ENCODE measurements around the gene TMEM145. TPM values are rescaled to one million over a fixed set of nuclear protein-coding genes. Genes with fewer than 3 reads are reported as not detected.

The TMEM145 gene
- total RNA-seq, 1 donor from 2014 or later, result not detected

DNA sequence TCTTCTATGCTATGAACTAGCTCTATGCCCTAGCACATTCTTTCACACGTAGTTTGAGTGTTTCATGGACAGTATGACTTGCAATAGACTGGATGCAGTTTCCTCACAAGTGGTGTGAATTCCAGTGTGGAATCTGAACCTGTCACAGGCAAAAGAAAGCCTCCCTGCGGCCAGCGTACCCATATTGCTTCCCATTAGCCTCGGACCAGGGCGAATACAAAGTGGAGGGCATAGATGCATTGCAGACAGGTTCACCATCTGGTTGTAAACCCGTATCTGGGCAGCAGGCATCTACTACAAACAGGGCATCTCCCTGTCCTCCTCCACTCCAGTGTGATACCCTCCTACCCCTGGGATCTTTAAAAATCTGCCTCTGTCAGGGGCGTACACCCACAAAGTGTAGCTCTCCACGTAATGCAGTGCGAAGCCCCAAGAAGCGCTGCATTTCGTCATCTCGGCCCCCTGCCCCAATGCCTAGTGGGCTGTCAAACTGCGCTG is 45.4 kb upstream of the TMEM145 start:
- Mint-ChIP-seq H3K27ac (ENCODE audit: unreplicated experiment) (no peak overlapping the region), H3K36me3 (ENCODE audit: low read depth, unreplicated experiment) (peaks cover 4% of the 10 kb centered on the region), H3K9me3 (ENCODE audit: unreplicated experiment) (no peaks in the 10 kb centered on the region), H3K4me1 (ENCODE audit: low read depth, unreplicated experiment) (peaks cover 15% of the 10 kb centered on the region), H3K4me3 (ENCODE audit: unreplicated experiment) (no peak overlapping the region), H3K27me3 (ENCODE audit: low read depth, unreplicated experiment) (no peaks in the 10 kb centered on the region)
- peaks cover 34% of the 10 kb centered on the region for H3K79me2 ChIP-seq (ENCODE audit: insufficient read depth, low read length)
- no peaks in the 10 kb centered on the region for H4K20me1 ChIP-seq (ENCODE audit: insufficient read depth, low read length)
- no peak for DNase-seq (ENCODE audit: low read depth)
- H3K27ac ChIP-seq (ENCODE audit: low read depth, low read length), result peak overlapping the region; percentile 100
- TF ChIP-seq EZH2 (IDR thresholded peaks at IDR 0.05; ENCODE audit: insufficient read depth, low read length), result no peak
- TF ChIP-seq CTCF (IDR thresholded peaks at IDR 0.05; ENCODE audit: insufficient read depth, low read depth, low read length), result no peak
- peaks cover 25% of the 10 kb centered on the region for H3K4me1 ChIP-seq (ENCODE audit: insufficient read depth, low read length)
- H2AFZ ChIP-seq (ENCODE audit: low read depth, low read length), result peak overlapping the region; percentile 80
- H3K27me3 ChIP-seq (ENCODE audit: insufficient read depth, low read length), result no peaks in the 10 kb centered on the region
- peak overlapping the region; percentile 94 for H3K4me2 ChIP-seq (ENCODE audit: low read length)
- H3K9ac ChIP-seq (ENCODE audit: low read length), result peak overlapping the region; percentile 95
- H3K36me3 ChIP-seq (ENCODE audit: insufficient read depth, low read length), result no peaks in the 10 kb centered on the region
- no peak for FAIRE-seq
- peak overlapping the region; percentile 81 for H3K4me3 ChIP-seq (ENCODE audit: insufficient read depth, low read depth, low read length)
- no peaks in the 10 kb centered on the region for H3K9me3 ChIP-seq (ENCODE audit: insufficient read depth, low read depth, low read length)

- Histone ChIP-seq H2AFZ (ENCODE audit: low read depth, low read length) (peak overlapping the region; percentile 84), H3K4me3 (ENCODE audit: insufficient read depth, low read depth, low read length) (peak overlapping the region; percentile 81), H3K36me3 (ENCODE audit: insufficient read depth, low read length) (no peaks in the 10 kb centered on the region), H3K4me2 (ENCODE audit: low read length) (peak overlapping the region; percentile 94), H3K9me3 (ENCODE audit: insufficient read depth, low read depth, low read length) (no peaks in the 10 kb centered on the region), H3K79me2 (ENCODE audit: insufficient read depth, low read length) (peaks cover 39% of the 10 kb centered on the region), H3K9ac (ENCODE audit: low read length) (peak overlapping the region; percentile 95), H3K27me3 (ENCODE audit: insufficient read depth, low read length) (no peaks in the 10 kb centered on the region), H3K4me1 (ENCODE audit: insufficient read depth, low read length) (peaks cover 25% of the 10 kb centered on the region), H3K27ac (ENCODE audit: low read depth, low read length) (peak overlapping the region; percentile 100), H4K20me1 (ENCODE audit: insufficient read depth, low read length) (no peaks in the 10 kb centered on the region)
- no peaks in the 10 kb centered on the region for H3K9me3 Mint-ChIP-seq (ENCODE audit: unreplicated experiment)
- H3K4me1 Mint-ChIP-seq (ENCODE audit: low read depth, unreplicated experiment), result peaks cover 15% of the 10 kb centered on the region
- no peaks in the 10 kb centered on the region for H3K27me3 Mint-ChIP-seq (ENCODE audit: low read depth, unreplicated experiment)
- no peak overlapping the region for H3K4me3 Mint-ChIP-seq (ENCODE audit: unreplicated experiment)
- H3K36me3 Mint-ChIP-seq (ENCODE audit: low read depth, unreplicated experiment), result peaks cover 4% of the 10 kb centered on the region
- FAIRE-seq (no peak), DNase-seq (ENCODE audit: low read depth) (peak; percentile 96)
- TF ChIP-seq EZH2 (IDR thresholded peaks at IDR 0.05; ENCODE audit: insufficient read depth, low read length) (no peak), CTCF (IDR thresholded peaks at IDR 0.05; ENCODE audit: insufficient read depth, low read depth, low read length) (no peak)
- no peak overlapping the region for H3K27ac Mint-ChIP-seq (ENCODE audit: unreplicated experiment)
Measured at GRCh38 chr19:42268142-42268703, 44.9 kb upstream of the TMEM145 start.
